Activated T-cell treated with anti-CD3 and anti-CD28 coated beads for 4 hours (primary cell): ENCODE measurements around the gene CFAP70.
A peak's percentile ranks its signal among the peaks of the same experiment; 100 is the strongest.
"Not testable (repeated sequence)": the region's sequence is repeated elsewhere in the genome, so short reads cannot be mapped to it uniquely, and the experiment has no call there.

Source experiments
- DNase-seq: peaks from one replicate; pipeline ENCODE4 v3.0.0-alpha.2; 2020

CFAP70 gene

DNA sequence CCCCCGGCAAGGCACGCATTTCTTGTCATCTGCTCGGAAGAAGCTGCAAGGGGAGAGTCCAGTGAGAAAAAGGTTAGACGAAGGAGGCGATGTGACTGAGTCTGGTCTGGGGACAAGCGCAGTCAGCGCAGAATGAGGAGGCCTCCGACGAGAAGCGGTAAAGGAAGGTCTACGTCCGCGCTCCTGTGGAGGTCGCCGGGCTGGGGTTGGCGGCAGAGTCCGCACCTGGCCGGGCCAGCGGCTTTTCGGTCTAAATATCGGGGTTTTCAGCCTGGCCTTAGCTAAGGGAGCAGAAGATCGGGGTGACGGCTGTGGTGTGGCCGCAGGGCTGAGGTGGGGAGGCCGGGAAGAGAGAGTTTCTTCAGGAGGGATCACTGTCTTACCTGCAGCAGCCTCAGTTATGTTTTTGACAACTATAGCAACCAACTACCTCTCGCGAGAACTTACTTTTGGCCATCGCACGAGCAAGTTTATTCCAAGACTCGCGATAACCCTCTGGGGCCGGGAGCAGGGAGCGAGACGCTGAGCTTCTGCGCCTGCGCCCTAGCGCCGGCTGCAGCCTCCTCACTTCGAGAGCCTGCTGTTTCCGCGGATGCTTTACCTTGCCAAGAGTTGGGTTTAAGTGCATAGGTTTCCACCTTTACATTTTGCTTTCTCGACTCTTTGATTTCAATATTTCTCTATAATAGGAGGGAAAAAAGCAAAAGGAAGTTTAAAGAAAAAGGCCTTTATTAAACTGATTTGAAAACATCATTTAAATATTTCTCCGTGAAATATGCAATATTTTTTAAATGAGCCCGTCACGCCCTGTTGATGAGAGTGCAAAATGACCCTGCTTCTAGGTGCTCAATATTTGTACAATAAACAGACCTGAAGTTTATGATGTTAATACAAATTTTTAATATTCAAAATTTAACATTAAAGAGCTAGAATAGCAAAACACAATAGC lies at the start of gene CFAP70:
Gene CFAP70 (minus strand): TSS at position 534 of the 949 bp plus-strand sequence. CDS start 4,068 bp downstream, outside the sequence.
- DNase-seq: peak; percentile 79

DNA sequence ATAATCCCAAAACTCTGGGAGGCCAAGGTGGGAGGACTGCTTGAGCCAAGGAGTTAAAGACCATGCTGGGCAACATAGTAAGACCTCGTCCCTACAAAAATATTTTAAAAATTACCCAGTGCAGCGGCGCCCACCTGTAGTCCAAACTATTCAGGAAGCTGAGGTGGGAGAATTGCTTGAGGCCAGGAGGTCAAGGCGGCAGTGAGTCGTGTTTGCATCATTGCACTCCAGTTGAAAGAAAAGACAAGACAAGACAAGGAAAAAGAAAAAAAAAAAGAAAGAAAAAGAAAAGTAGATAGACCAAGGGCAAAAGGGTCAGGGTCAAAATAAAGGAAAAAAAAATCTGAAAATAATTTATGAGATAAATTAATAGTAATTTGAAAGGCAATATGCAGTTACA lies 49.4 kb upstream of the CFAP70 start:
- DNase-seq: no peak

DNA sequence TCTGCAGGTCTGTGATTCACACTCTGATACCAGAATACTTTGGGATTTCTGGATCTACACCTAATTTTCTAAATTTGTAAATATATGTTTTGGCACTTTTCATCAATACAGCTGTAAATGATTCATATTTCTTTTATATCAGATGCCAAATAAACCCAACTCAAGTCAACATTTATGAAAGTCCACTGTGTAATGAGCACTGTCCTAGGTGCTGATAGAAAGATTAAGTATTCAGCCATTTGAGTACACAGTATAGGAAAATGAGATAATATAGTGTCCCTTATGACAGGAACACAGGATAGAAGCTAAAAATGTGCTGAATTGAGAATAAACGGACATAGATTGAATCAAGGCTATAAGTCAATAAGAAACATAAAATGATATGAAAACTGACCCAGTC lies 48.8 kb upstream of the CFAP70 start:
- no peak for DNase-seq

- DNase-seq: no peak
Observed at GRCh38 chr10:73406846-73407245, 48.2 kb upstream of the CFAP70 start.

DNA sequence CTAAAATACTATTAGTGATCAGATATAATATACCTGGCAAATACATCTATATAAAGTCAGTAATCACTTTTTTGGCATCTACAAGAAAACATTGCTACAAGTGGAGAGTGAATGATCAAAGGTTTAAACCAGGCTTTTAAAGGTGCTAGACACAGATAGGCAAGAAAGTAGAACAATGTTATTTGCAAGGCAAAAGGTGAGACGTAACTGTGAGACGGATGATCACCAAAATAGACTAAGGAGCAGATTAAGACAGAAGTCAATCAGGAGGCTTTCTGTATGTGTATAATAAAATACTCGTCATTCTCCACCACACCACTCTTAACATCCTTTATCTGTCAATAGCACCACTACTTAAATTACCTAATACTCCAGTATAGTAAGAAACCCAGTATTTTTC lies 46.9 kb upstream of the CFAP70 start:
- DNase-seq: no peak

DNA sequence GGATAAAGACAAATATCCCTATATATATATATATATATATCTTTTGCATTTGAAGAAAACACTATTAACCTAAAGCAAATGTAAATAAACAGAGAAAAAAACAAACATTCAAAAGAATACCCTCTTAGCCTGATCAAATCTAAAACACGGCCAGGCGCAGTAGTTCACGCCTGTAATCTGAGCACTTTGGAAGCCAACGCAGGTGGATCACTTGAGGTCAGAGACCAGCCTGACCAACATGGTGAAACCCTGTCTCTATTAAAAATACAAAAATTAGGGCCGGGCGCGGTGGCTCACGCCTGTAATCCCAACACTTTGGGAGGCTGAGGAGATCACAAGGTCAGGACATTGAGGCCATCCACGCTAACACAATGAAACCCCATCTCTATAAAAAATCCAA lies 46.0 kb upstream of the CFAP70 start:
- DNase-seq: no peak

- DNase-seq: no peak
Observed at GRCh38 chr10:73401636-73402035, 43.0 kb upstream of the CFAP70 start.

- no peak for DNase-seq
Observed at GRCh38 chr10:73399063-73399462, 40.4 kb upstream of the CFAP70 start.

DNA sequence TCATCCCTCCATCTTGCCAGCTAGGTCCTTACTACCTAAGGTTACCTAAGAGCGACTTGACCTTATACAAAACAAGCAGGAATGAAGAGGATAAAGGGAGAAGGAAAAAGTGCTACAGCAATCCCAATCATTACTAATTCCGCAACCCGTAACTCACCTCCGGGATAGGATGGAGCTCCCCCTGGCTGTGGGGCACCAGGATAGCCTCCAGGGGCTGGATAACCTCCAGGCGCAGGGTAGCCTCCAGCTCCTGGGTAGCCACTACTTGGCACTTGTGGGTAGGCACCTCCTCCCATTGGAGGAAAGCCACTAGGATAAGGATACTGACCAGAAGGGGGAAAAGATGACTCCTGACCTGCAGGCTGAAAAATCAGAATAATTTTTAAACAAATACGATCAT lies 39.4 kb upstream of the CFAP70 start:
- no peak for DNase-seq

DNA sequence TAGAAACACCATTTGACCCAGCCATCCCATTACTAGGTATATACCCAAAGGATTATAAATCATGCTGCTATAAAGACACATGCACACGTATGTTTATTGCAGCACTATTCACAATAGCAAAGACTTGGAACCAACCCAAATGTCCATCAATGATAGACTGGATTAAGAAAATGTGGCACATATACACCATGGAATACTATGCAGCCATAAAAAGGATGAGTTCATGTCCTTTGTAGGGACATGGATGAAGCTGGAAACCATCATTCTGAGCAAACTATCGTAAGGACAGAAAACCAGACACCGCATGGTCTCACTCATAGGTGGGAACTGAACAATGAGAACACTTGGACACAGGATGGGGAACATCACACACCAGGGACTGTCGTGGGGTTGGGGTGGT lies 35.7 kb upstream of the CFAP70 start:
- not testable (repeated sequence) for DNase-seq

GRCh38 chr10:73388228-73388627 lies 29.6 kb upstream of the CFAP70 start:
- DNase-seq: no peak

DNA sequence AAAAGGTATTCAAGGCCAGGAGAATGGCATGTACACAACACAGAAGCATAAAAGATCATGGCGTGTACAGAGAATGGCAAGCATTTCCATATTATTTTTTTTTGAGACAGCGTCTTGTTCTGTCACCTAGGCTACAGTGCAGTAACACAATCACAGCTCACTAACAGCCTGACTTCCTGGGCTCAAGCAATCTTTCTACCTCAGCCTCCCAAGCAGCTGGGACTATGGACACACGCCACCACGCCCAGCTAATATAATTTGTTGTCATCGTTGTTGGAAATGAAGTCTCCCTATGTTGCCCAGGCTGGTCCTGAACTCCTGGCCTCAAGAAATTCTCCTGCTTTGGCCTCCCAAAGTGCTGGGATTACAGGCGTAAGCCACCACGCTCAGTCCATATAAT lies 27.9 kb upstream of the CFAP70 start:
- DNase-seq: no peak

GRCh38 chr10:73379064-73379748 lies 20.5 kb upstream of the CFAP70 start:
- no peak for DNase-seq

DNA sequence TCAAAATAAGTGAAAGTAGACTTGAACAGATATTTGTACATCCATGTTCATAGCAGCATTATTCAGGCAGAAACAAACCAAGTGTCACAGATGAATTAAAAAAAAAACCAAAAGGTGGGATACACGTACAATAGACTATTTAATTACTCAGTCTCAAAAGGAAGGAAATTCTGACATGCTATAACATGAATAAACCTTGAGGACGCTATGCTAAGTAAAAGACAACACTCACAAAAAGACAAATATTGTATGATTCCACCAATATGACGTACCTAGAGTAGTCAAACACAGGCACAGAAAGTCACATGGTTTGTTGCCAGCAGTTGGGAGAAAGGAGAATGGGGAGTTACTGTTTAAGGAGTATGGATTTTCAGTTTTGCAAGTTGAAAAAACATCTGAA lies 18.0 kb upstream of the CFAP70 start:
- DNase-seq: no peak

GRCh38 chr10:73368238-73368637 lies 9.6 kb upstream of the CFAP70 start:
- no peak for DNase-seq

DNA sequence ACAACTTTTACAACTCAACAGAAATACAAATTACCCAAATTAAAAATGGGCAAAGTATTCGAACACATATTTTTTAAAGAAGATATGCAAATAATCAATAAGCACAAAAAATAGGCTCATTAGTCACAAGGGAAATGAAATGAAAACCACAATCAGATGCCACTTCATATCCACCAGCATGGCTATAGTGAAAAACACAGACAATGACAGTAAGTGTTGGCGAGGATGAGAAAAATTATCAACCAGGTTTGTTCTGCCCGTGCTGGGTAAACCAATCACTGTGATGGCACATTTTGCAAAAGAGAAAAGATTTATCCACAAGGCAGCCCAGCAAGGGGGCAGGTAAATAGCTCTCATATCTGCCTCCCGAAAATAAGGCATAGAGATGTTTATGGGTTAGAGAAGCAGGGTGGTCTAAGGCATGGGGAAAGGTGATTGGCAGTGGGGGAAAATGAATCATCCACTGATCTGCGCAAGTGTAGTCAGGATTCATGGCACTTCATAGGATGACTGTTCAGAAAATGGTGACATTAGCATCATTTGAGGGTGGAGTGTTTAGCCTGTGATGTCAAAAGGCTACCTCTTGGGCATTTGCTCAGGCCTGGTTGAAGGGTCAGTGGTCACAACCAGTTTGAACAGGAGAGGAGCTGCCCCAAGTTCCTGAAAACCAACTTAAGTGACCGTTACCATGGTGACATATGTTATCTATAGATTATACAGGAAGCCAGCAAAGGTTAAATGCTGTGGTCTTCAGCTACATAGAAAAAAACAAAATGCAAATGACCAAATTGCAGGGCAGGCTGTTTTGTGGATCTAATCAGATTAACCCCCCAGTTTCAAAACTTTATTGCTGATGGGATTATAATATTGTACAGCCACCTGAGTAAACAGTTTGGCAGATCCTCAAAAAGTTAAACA lies 8.0 kb upstream of the CFAP70 start:
- no peak for DNase-seq

DNA sequence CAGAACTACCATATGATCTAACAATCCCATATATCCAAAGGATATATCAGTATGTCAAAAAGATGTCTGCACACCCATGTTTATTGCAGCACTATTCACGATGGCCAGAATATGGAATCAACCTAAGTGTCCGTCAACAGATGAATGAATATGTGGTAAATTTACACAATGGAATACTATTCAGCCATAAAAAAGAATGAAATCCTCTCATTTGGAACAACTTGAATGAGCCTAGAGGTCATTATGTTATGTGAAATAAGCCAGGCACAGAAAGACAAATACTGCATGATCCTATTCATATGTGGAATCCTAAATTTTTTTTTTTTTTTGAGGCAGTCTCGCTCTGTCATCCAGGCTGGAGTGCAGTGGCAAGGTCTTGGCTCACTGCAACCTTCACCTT lies 6.3 kb upstream of the CFAP70 start:
- no peak for DNase-seq

DNA sequence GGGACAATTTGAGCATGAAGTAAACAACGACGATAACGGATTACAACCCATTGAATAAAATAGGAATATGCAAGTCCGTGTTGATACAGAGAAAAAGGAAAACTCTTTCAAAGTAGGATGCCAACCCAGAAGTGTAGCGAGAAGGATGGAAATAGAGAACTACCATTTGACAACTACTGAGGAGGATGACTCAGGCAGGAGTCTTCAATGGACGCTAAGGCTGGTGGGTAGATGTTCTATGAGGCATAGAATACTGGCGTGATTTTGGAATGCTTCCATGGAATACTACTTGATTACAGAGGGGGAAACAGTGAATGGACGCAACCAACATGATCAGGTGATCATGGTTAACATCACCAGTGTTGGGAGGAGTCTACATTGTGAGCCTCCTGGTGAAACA lies 828 bp upstream of the CFAP70 start:
- DNase-seq: no peak

GRCh38 chr10:73357821-73358220 lies 843 bp downstream of the CFAP70 start:
- DNase-seq: no peak

DNA sequence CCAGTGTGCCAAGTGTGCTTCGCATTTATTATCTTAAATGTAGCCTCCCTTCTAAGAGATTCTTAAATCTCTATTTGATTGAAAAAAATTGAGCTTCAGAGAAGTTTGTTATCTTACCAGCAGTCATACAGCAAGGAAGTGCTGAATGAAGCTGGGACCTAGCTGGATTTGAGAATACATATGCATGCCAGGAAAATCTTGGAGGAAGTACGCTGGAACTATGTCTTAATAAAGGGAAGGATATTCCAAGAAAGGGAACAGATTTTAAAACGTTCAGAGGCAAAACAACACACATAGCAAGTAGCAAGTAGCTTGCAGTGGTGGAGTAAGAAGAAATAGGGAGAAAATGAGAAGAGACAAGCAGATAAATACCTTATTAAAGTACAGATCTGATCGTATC lies 1.5 kb downstream of the CFAP70 start:
- no peak for DNase-seq

DNA sequence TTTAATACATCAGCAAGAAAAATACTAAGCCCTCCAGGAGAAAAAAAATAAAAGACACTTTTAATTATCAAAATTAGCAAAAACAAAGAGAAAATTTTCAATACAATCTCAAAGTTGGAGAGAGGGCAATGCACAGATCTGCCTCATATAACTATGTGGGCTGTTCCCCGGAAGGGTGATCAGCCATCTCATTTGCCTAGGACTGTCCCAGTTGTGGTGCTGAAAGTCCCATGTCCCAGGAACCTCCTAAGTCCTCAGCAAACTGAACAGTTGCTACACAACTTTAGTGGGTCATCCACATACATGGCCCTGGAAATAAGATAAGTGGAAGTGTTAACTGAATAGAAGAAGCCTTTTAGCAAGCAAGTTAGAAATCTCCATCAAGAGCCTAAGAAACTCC lies 14.4 kb downstream of the CFAP70 start:
- no peak for DNase-seq

GRCh38 chr10:73340121-73340520 lies 18.5 kb downstream of the CFAP70 start:
- DNase-seq: no peak

DNA sequence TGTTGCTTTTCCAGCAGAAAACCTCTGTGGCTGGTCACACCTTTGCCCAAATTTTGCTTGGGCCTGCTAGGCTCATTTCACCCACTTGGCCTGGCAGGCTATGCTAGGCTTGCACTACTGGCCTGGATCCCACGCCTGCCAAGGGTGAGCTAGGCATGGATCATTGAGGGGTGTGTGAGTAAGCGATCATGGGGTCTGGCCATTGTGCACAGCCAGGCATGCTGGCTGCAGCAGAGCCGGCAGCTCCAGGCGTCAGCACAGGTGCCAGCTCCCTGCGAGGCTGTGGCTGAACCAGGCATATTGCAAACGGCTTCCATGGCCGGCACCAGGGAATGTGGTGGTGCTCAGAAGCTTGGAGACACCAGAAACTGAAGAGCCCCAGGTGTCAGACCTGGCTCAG lies 19.2 kb downstream of the CFAP70 start:
- no peak for DNase-seq
